A549 treated with AZD9567 at 1 μM for 4 hours (cell line): ENCODE results near the gene MOCS3. TPM values are rescaled to one million over a fixed set of nuclear protein-coding genes. Genes with fewer than 3 reads are reported as not detected.

Experiments used
- total RNA-seq: library from RNA; stranded (reverse); fragments of 200-300 nt; extraction: Qiagen RNA extraction; gene quantifications from 5 replicates; pipeline ENCODE4 v1.2.3, GENCODE V29; 2022; ENCODE audit not compliant: insufficient read depth

The MOCS3 gene
- total RNA-seq, result 5.6 to 6.4 TPM (median 6.0 TPM) in 5 replicates

GRCh38 chr20:50958615-50959542 lies at the start of gene MOCS3:
TSS of gene MOCS3 (plus strand) at chr20:50958818. CDS start at chr20:50958843, 25 bp downstream.

GRCh38 chr20:50931306-50932015 lies 27.2 kb upstream of the MOCS3 start, which contains the start of gene ADNP:
TSS of gene ADNP (minus strand) at chr20:50931437. CDS start at chr20:50903996, 27,441 bp downstream.

GRCh38 chr20:50957798-50958614 lies 612 bp upstream of the MOCS3 start, which contains the start of gene DPM1:
TSS of gene DPM1 (minus strand) at chr20:50958532. CDS start at chr20:50958523, 9 bp downstream.

Other genes starting within 250 kb of the MOCS3 start
- 2.4 to 5.0 TPM (median 3.2 TPM) in 5 replicates for gene PARD6B, start 227.2 kb upstream of the MOCS3 start, total RNA-seq
- 23.4 to 32.1 TPM (median 29.0 TPM) in 5 replicates for gene BCAS4, start 163.8 kb upstream of the MOCS3 start, total RNA-seq
- 36.2 to 46.7 TPM (median 38.6 TPM) in 5 replicates for gene ADNP, start 27.4 kb upstream of the MOCS3 start, total RNA-seq
- 69.6 to 81.2 TPM (median 78.7 TPM) in 5 replicates for gene DPM1, start 286 bp upstream of the MOCS3 start, total RNA-seq
- 14.3 to 32.9 TPM (median 21.8 TPM) in 5 replicates for gene KCNG1, start 64.3 kb downstream of the MOCS3 start, total RNA-seq